ENCODE results near the gene SHH. TPM values are rescaled to one million over a fixed set of nuclear protein-coding genes. Genes with fewer than 3 reads are reported as not detected.
A peak's percentile ranks its signal among the peaks of the same experiment; 100 is the strongest.
"Not testable (repeated sequence)": the region's sequence is repeated elsewhere in the genome, so short reads cannot be mapped to it uniquely, and the experiment has no call there.

SHH gene
- total and polyA plus RNA-seq, 2 of the 13 experiments (the other 11 are each of a cell fraction or from before 2014, with no cell fraction given): 1.9 to 3.4 TPM

DNA sequence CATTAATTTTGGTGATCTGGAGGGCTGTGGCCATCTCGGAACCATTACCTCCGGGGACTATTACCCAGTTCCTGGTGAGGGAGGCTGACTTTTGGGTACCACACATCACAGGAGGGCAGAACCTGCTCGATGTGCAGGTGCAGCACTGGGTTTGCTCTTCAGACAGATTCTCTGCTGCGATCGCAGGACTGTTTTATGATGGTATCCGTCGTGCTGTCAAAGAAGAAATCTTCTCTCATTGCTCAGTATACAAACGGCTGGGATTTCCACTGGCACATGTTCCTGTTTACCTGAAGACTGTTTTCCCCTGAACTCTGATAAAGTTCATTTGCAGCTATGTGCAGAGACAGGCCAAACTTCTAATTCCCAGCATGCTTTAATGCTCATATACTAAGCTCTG lies 27.2 kb upstream of the SHH start (continued):
- TF ChIP-seq ZSCAN20 (CRISPR knock-in tag; IDR thresholded peaks at IDR 0.05; ENCODE audit: borderline replicate concordance): no peak

DNA sequence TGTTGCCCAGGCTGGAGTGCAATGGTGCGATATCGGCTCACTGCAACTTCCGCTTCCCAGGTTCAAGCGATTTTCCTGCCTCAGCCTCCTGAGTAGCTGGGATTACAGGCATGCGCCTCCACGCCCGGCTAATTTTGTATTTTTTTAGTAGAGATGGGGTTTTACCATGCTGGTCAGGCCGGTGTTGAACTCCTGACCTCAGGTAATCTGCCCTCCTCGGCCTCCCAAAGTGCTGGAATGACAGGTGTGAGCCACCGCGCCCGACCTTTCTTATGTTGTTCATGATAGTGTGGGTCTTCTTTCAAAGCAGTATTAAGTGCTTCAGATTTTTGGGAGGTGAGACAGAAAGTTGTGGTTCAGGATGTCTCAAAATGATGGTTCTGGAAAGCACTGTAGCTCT lies 26.0 kb upstream of the SHH start:
- not testable (repeated sequence) for BruUV-seq (replicated peaks)

DNA sequence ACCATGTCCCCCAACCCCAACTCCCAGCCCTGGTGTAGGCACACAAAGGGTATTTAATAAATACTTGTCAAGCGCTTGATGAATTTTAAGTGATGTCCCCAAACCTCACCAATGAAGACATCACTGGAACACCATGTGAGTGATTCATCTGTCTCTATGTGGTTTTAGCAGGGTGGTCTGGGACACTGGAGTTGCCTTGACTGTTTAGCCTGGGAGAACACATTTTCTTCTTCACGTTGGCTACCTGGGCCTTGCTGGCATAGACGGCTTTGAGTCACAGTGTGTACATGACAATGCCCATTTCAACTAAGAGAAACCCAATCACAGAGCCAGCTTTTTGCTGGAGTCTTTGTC lies 24.8 kb upstream of the SHH start:
- no peaks in the 10 kb centered on the region for H4K20me1 ChIP-seq (ENCODE audit: insufficient read depth, low read length)
- no peak overlapping the region for H3K4me3 ChIP-seq (replicated peaks in 1 of 3; ENCODE audit: insufficient read depth in 1 of 3, low read depth in 2 of 3, low read length in 3 of 3)
- ChIA-PET CTCF (ENCODE audit: low intra/inter-chr PET ratio, low total read pairs) (no interaction called here), POLR2A (no interaction called here)
- peaks cover 12 to 71% of the 10 kb centered on the region in 2 experiments; a peak in 4 of 5 replicates for H3K27me3 ChIP-seq (ENCODE audit: control insufficient read depth in 1 of 2, insufficient read depth in 2 of 2, low read length in 2 of 2)
- DNase-seq (ENCODE audit: low spot score): no peak
- peaks cover 5% of the 10 kb centered on the region for H3K4me1 ChIP-seq (ENCODE audit: insufficient read depth, low read length)
- H2AFZ ChIP-seq (ENCODE audit: low read length): no peak overlapping the region
- no peaks in the 10 kb centered on the region for H3K36me3 ChIP-seq (replicated peaks in 1 of 2; ENCODE audit: control insufficient read depth in 1 of 2, insufficient read depth in 2 of 2, low read length in 2 of 2)
- 58% methylated on average over 3 of the region's 3 CpGs for WGBS (ENCODE audit: low lambda C conversion rate)
- ATAC-seq: no peak
- FAIRE-seq: no peak
- no peak overlapping the region for H3K4me2 ChIP-seq (ENCODE audit: low read depth, low read length)
- H3K9me3 ChIP-seq (ENCODE audit: low read length): no peaks in the 10 kb centered on the region
- H3K79me2 ChIP-seq (ENCODE audit: insufficient read depth, low read length): no peaks in the 10 kb centered on the region
- intact Hi-C loops (cut with micrococcal nuclease; ENCODE audit: unreplicated experiment) (no loop called here), in situ Hi-C loops (cut with HindIII; ENCODE audit: extremely low pct_ligation_motif_present, low pct_unique_long_range_greater_than_20kb) (no loop called here)
- TF ChIP-seq RFX5 (IDR thresholded peaks at IDR 0.05; ENCODE audit: low read depth, low read length) (peak; percentile 79; the same call in 1 of the 2 replicates), ZFP36L1 (CRISPR knock-in tag; IDR thresholded peaks at IDR 0.05) (no peak)
- H3K9ac ChIP-seq (ENCODE audit: insufficient read depth, low read depth, low read length): no peak overlapping the region
- no peak overlapping the region for H3K27ac ChIP-seq (ENCODE audit: extremely low read length, insufficient read depth, low read length)
- BruUV-seq (replicated peaks): no TSS peak

More for the DNA sequence above, 26.0 kb upstream of the SHH start:
- DNase-seq (ENCODE audit: low spot score); H3K4me2 ChIP-seq (ENCODE audit: low read depth, low read length); FAIRE-seq; ATAC-seq; H3K79me2 ChIP-seq (ENCODE audit: insufficient read depth, low read length); intact Hi-C loops (cut with micrococcal nuclease; ENCODE audit: unreplicated experiment); H4K20me1 ChIP-seq (ENCODE audit: insufficient read depth, low read length); H2AFZ ChIP-seq (ENCODE audit: low read length); CTCF ChIA-PET (ENCODE audit: low intra/inter-chr PET ratio, low total read pairs); H3K4me1 ChIP-seq (ENCODE audit: insufficient read depth, low read length); H3K9me3 ChIP-seq (ENCODE audit: low read length); POLR2A ChIA-PET; H3K36me3 ChIP-seq (replicated peaks in 1 of 2; ENCODE audit: control insufficient read depth in 1 of 2, insufficient read depth in 2 of 2, low read length in 2 of 2); H3K9ac ChIP-seq (ENCODE audit: insufficient read depth, low read depth, low read length); H3K27ac ChIP-seq (ENCODE audit: extremely low read length, insufficient read depth, low read length); in situ Hi-C loops (cut with HindIII; ENCODE audit: extremely low pct_ligation_motif_present, low pct_unique_long_range_greater_than_20kb); H3K4me3 ChIP-seq (replicated peaks in 1 of 3; ENCODE audit: insufficient read depth in 1 of 3, low read depth in 2 of 3, low read length in 3 of 3): not testable (repeated sequence)
- peaks cover 10 to 69% of the 10 kb centered on the region in 2 experiments; a peak in 4 of 5 replicates for H3K27me3 ChIP-seq (ENCODE audit: control insufficient read depth in 1 of 2, insufficient read depth in 2 of 2, low read length in 2 of 2)
- 64% methylated on average over 12 of the region's 12 CpGs for WGBS (ENCODE audit: low lambda C conversion rate)

Measured in HepG2 (cell line).